Measurements from ENCODE around the gene ACTN2. TPM values are rescaled to one million over a fixed set of nuclear protein-coding genes. Genes with fewer than 3 reads are reported as not detected.

ACTN2 gene
- total RNA-seq, 1 experiment from 2014 or later, result 0.49 TPM

GRCh38 chr1:236799001-236799400, 112.7 kb downstream of the ACTN2 start:
- Histone ChIP-seq H3K27ac (ENCODE audit: low read length) (no peak overlapping the region), H3K4me3 (ENCODE audit: low read depth in 2 of 2, low read length in 2 of 2) (no peak overlapping the region), H3K27me3 (ENCODE audit: control insufficient read depth, insufficient read depth, low read length) (no peaks in the 10 kb centered on the region), H3K4me1 (ENCODE audit: control insufficient read depth, insufficient read depth, low read length) (peaks cover 9% of the 10 kb centered on the region; the same call in 1 of the 2 replicates), H3K9me3 (ENCODE audit: control insufficient read depth, insufficient read depth, low read depth, low read length) (no peaks in the 10 kb centered on the region), H3K36me3 (ENCODE audit: control insufficient read depth, insufficient read depth, low read length) (peaks cover 2% of the 10 kb centered on the region; the same call in 1 of the 2 replicates)
- CTCF ChIA-PET, result no interaction called here
- no peak for ATAC-seq
- BruUV-seq (replicated peaks), result no TSS peak
- POLR2A ChIA-PET, result no interaction called here
- in situ Hi-C loops (cut with HindIII; ENCODE audit: low pct_unique_long_range_greater_than_20kb, low sequenced_read_pairs) (no loop called here), intact Hi-C loops (cut with micrococcal nuclease; ENCODE audit: unreplicated experiment) (no loop called here)
- no peak for DNase-seq (ENCODE audit: low read depth, low spot score)
- no peak for TF ChIP-seq POLR2AphosphoS5 (IDR thresholded peaks at IDR 0.05; ENCODE audit: low read depth, low read length)
- TF ChIP-seq REST (IDR thresholded peaks at IDR 0.05; ENCODE audit: insufficient read depth in 1 of 2, low read depth in 2 of 2, low read length in 1 of 2), result no peak
- TF ChIP-seq TCF7L2 (IDR thresholded peaks at IDR 0.05; ENCODE audit: low read depth, low read length), result no peak
- TF ChIP-seq SIN3A (IDR thresholded peaks at IDR 0.05; ENCODE audit: borderline replicate concordance, insufficient read depth, low read depth, low read length), result no peak
- no peak for TF ChIP-seq CTCF (IDR thresholded peaks at IDR 0.05)

- intact Hi-C loops (cut with micrococcal nuclease; ENCODE audit: unreplicated experiment) (no loop called here), in situ Hi-C loops (cut with HindIII; ENCODE audit: low pct_unique_long_range_greater_than_20kb, low sequenced_read_pairs) (no loop called here)
- DNase-seq (ENCODE audit: low read depth, low spot score), result no peak
- Histone ChIP-seq H3K4me3 (ENCODE audit: low read depth in 2 of 2, low read length in 2 of 2) (no peak overlapping the region), H3K36me3 (ENCODE audit: control insufficient read depth, insufficient read depth, low read length) (peaks cover 2% of the 10 kb centered on the region; the same call in 1 of the 2 replicates), H3K9me3 (ENCODE audit: control insufficient read depth, insufficient read depth, low read depth, low read length) (no peaks in the 10 kb centered on the region), H3K4me1 (ENCODE audit: control insufficient read depth, insufficient read depth, low read length) (peaks cover 9% of the 10 kb centered on the region; the same call in 1 of the 2 replicates), H3K27ac (ENCODE audit: low read length) (no peak overlapping the region), H3K27me3 (ENCODE audit: control insufficient read depth, insufficient read depth, low read length) (no peaks in the 10 kb centered on the region)
- POLR2A ChIA-PET, result no interaction called here
- CTCF ChIA-PET, result no interaction called here
- BruUV-seq (replicated peaks), result no TSS peak
- TF ChIP-seq POLR2AphosphoS5 (IDR thresholded peaks at IDR 0.05; ENCODE audit: low read depth, low read length) (no peak), SIN3A (IDR thresholded peaks at IDR 0.05; ENCODE audit: borderline replicate concordance, insufficient read depth, low read depth, low read length) (no peak), CTCF (IDR thresholded peaks at IDR 0.05) (no peak), TCF7L2 (IDR thresholded peaks at IDR 0.05; ENCODE audit: low read depth, low read length) (no peak), REST (IDR thresholded peaks at IDR 0.05; ENCODE audit: insufficient read depth in 1 of 2, low read depth in 2 of 2, low read length in 1 of 2) (no peak)
- ATAC-seq, result no peak
Observed at GRCh38 chr1:236800002-236800620, 113.8 kb downstream of the ACTN2 start.
